H1 (cell line): Measurements from ENCODE around the gene NRXN3. TPM values are rescaled to one million over a fixed set of nuclear protein-coding genes. Genes with fewer than 3 reads are reported as not detected.

Experiments used
- BRCA1 ChIP-seq: IDR thresholded peaks from 2 replicates; pipeline ENCODE4 v1.6.1; 2012; ENCODE audit warnings: low read depth, low read length, improper control_type of control experiment
- CEBPB ChIP-seq: IDR thresholded peaks from 2 replicates; pipeline ENCODE4 v1.6.1; 2012; ENCODE audit warnings: low read depth, low read length
- JUND ChIP-seq: IDR thresholded peaks from 2 replicates; pipeline ENCODE4 v1.6.1; 2011; ENCODE audit warnings: mild to moderate bottlenecking, improper control_type of control experiment, low read length
- NANOG ChIP-seq: IDR thresholded peaks from 2 replicates; pipeline ENCODE4 v1.6.1; 2011; ENCODE audit warnings: low read length, low read depth, mild to moderate bottlenecking, inconsistent platforms; ENCODE audit not compliant: insufficient read depth, poor library complexity, severe bottlenecking
- NRF1 ChIP-seq: IDR thresholded peaks from 2 replicates; pipeline ENCODE4 v1.6.1; 2011; ENCODE audit warnings: mild to moderate bottlenecking, low read depth, low read length, improper control_type of control experiment
- SIRT6 ChIP-seq: IDR thresholded peaks from one replicate; pipeline ENCODE4 v1.7.1; 2012; ENCODE audit warnings: low read length, inconsistent platforms
- TCF12 ChIP-seq: IDR thresholded peaks from 2 replicates; pipeline ENCODE4 v1.6.1; 2011; ENCODE audit warnings: low read depth, mild to moderate bottlenecking, low read length
- polyA plus RNA-seq, 7 experiments: library from polyadenylated mRNA; depleted of rRNA in 3 of 7; stranded (reverse) in 5 of 7; unstranded in 2 of 7; fragments of >200 nt in 5 of 7; fragments of 200-250 nt in 2 of 7; gene quantifications; 1 replicate in 5 of 7; 2 replicates in 1 of 7; 4 replicates in 1 of 7; pipeline versions ENCODE4 v1.2.1 to v1.2.3, GENCODE V29; 2011 to 2013; ENCODE audit warnings: missing spikeins in 2 of 7, mixed read lengths in 2 of 7
- total RNA-seq: library from RNA; stranded (reverse); fragmentation: NEBNext Ultra II Directional; extraction: Animal tissue kit (Norgen Biotek cat#: 25700); gene quantifications from 2 replicates; pipeline ENCODE4 v1.2.1, GENCODE V29; 2021
- TF ChIP-seq, protein P1 (sequence below): fragments of 300-600 bp; sonication (generic); IDR thresholded peaks from 2 replicates; pipeline ENCODE4 v1.7.1; 2012; ENCODE audit warnings: low read length, moderate library complexity, mild to moderate bottlenecking, inconsistent platforms; ENCODE audit not compliant: insufficient replicate concordance
- TF ChIP-seq, protein P2 (sequence below): IDR thresholded peaks from 2 replicates; pipeline ENCODE4 v1.6.1; 2012; ENCODE audit warnings: inconsistent platforms
- TF ChIP-seq, protein P3 (sequence below): IDR thresholded peaks from 2 replicates; pipeline ENCODE4 v1.6.1; 2011; ENCODE audit warnings: low read length, improper control_type of control experiment

NRXN3 gene
- total and polyA plus RNA-seq, 2 of the 8 experiments (the other 6 are each of a cell fraction or from before 2014, with no cell fraction given): 2.6 to 4.1 TPM

DNA sequence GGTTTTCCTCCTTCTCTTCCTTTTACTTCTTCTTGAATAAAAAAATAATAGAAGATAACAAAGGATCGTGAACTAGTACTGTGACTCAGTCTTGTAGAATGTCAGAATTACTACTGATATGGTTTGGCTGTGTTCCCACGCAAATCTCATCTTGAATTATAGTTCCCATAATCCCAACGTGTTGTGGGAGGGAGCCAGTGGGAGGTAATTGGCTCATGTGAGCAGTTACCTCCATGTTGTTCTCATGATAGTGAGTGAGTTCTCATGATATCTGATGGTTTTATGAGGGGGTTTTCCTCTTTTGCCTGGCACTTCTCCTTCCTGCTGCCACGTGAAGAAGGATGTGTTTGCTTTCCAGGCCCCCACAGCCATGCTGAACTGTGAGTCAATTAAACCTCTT, 1491.6 kb downstream of the NRXN3 start (continued):
- TF ChIP-seq, protein P1, sequence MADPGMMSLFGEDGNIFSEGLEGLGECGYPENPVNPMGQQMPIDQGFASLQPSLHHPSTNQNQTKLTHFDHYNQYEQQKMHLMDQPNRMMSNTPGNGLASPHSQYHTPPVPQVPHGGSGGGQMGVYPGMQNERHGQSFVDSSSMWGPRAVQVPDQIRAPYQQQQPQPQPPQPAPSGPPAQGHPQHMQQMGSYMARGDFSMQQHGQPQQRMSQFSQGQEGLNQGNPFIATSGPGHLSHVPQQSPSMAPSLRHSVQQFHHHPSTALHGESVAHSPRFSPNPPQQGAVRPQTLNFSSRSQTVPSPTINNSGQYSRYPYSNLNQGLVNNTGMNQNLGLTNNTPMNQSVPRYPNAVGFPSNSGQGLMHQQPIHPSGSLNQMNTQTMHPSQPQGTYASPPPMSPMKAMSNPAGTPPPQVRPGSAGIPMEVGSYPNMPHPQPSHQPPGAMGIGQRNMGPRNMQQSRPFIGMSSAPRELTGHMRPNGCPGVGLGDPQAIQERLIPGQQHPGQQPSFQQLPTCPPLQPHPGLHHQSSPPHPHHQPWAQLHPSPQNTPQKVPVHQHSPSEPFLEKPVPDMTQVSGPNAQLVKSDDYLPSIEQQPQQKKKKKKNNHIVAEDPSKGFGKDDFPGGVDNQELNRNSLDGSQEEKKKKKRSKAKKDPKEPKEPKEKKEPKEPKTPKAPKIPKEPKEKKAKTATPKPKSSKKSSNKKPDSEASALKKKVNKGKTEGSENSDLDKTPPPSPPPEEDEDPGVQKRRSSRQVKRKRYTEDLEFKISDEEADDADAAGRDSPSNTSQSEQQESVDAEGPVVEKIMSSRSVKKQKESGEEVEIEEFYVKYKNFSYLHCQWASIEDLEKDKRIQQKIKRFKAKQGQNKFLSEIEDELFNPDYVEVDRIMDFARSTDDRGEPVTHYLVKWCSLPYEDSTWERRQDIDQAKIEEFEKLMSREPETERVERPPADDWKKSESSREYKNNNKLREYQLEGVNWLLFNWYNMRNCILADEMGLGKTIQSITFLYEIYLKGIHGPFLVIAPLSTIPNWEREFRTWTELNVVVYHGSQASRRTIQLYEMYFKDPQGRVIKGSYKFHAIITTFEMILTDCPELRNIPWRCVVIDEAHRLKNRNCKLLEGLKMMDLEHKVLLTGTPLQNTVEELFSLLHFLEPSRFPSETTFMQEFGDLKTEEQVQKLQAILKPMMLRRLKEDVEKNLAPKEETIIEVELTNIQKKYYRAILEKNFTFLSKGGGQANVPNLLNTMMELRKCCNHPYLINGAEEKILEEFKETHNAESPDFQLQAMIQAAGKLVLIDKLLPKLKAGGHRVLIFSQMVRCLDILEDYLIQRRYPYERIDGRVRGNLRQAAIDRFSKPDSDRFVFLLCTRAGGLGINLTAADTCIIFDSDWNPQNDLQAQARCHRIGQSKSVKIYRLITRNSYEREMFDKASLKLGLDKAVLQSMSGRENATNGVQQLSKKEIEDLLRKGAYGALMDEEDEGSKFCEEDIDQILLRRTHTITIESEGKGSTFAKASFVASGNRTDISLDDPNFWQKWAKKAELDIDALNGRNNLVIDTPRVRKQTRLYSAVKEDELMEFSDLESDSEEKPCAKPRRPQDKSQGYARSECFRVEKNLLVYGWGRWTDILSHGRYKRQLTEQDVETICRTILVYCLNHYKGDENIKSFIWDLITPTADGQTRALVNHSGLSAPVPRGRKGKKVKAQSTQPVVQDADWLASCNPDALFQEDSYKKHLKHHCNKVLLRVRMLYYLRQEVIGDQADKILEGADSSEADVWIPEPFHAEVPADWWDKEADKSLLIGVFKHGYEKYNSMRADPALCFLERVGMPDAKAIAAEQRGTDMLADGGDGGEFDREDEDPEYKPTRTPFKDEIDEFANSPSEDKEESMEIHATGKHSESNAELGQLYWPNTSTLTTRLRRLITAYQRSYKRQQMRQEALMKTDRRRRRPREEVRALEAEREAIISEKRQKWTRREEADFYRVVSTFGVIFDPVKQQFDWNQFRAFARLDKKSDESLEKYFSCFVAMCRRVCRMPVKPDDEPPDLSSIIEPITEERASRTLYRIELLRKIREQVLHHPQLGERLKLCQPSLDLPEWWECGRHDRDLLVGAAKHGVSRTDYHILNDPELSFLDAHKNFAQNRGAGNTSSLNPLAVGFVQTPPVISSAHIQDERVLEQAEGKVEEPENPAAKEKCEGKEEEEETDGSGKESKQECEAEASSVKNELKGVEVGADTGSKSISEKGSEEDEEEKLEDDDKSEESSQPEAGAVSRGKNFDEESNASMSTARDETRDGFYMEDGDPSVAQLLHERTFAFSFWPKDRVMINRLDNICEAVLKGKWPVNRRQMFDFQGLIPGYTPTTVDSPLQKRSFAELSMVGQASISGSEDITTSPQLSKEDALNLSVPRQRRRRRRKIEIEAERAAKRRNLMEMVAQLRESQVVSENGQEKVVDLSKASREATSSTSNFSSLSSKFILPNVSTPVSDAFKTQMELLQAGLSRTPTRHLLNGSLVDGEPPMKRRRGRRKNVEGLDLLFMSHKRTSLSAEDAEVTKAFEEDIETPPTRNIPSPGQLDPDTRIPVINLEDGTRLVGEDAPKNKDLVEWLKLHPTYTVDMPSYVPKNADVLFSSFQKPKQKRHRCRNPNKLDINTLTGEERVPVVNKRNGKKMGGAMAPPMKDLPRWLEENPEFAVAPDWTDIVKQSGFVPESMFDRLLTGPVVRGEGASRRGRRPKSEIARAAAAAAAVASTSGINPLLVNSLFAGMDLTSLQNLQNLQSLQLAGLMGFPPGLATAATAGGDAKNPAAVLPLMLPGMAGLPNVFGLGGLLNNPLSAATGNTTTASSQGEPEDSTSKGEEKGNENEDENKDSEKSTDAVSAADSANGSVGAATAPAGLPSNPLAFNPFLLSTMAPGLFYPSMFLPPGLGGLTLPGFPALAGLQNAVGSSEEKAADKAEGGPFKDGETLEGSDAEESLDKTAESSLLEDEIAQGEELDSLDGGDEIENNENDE: no peak
- TF ChIP-seq SIRT6 (no peak), NANOG (no peak), JUND (no peak), BRCA1 (no peak), CEBPB (no peak), NRF1 (no peak), TCF12 (no peak)
- TF ChIP-seq, protein P2, sequence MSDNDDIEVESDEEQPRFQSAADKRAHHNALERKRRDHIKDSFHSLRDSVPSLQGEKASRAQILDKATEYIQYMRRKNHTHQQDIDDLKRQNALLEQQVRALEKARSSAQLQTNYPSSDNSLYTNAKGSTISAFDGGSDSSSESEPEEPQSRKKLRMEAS: no peak
- TF ChIP-seq, protein P3, sequence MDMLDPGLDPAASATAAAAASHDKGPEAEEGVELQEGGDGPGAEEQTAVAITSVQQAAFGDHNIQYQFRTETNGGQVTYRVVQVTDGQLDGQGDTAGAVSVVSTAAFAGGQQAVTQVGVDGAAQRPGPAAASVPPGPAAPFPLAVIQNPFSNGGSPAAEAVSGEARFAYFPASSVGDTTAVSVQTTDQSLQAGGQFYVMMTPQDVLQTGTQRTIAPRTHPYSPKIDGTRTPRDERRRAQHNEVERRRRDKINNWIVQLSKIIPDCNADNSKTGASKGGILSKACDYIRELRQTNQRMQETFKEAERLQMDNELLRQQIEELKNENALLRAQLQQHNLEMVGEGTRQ: no peak
